ENCODE measurements around the gene SPAST.

GRCh38 chr2:32135409-32135808, 72.1 kb downstream of the SPAST start:
- TF ChIP-seq POLR2A (IDR thresholded peaks at IDR 0.05) (no peak), CTCF (IDR thresholded peaks at IDR 0.05) (peak in 2 of 5 experiments; percentile 20 to 27)
